IPS-20b (cell line): ENCODE results near the gene ZNF701.
"Not testable (repeated sequence)": the region's sequence is repeated elsewhere in the genome, so short reads cannot be mapped to it uniquely, and the experiment has no call there.

ENCODE experiments used
- H3K27ac ChIP-seq: one replicate; pipeline ENCODE4 v1.5.1; 2013; ENCODE audit warnings: low read length
- H3K27me3 ChIP-seq: 2 replicates; pipeline ENCODE4 v1.6.1; 2013; ENCODE audit warnings: mild to moderate bottlenecking, low read length, inconsistent platforms; ENCODE audit not compliant: insufficient read depth
- H3K36me3 ChIP-seq: 2 replicates; pipeline ENCODE4 v1.6.1; 2013; ENCODE audit warnings: low read depth, mild to moderate bottlenecking, inconsistent platforms, low read length, moderate library complexity; ENCODE audit not compliant: insufficient read depth
- H3K4me1 ChIP-seq: 2 replicates; pipeline ENCODE4 v1.6.1; 2013; ENCODE audit warnings: mild to moderate bottlenecking, control low read depth, inconsistent platforms, low read length, moderate library complexity; ENCODE audit not compliant: insufficient read depth
- H3K4me3 ChIP-seq: 2 replicates; pipeline ENCODE4 v1.5.1; 2013; ENCODE audit warnings: mild to moderate bottlenecking, low read length, inconsistent platforms
- H3K9ac ChIP-seq: 2 replicates; pipeline ENCODE4 v1.6.1; 2013; ENCODE audit warnings: low read depth, mild to moderate bottlenecking, inconsistent platforms, low read length, moderate library complexity
- H3K9me3 ChIP-seq: 2 replicates; pipeline ENCODE4 v1.6.1; 2013; ENCODE audit warnings: mild to moderate bottlenecking, low read depth, low read length, inconsistent platforms; ENCODE audit not compliant: insufficient read depth

Gene ZNF701

DNA sequence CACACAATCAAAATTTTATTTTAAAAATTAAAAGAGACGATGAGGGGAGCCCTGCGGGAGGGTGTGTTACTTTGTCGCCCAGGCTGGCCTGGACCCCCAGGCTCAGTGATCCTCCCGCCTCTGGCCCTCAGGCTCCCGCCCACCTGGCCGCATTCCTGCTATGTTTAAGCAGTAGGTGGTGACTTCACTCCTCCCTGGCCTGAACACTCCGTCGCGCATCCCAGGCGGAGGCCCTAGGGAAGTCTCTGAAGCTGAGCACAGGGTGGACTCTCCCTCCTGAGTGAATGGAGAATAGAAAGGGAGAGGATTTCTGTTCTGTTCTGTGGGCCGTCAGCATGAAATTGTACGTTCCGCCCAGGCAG lies 468 bp upstream of the ZNF701 start:
- not testable (repeated sequence) for H3K4me1 ChIP-seq, H3K27ac ChIP-seq, H3K27me3 ChIP-seq, H3K9me3 ChIP-seq
- H3K36me3 ChIP-seq: peaks cover 23% of the 10 kb centered on the region
- H3K9ac ChIP-seq: peak overlapping the region; percentile 77; the same call in 1 of the 2 replicates
- peak overlapping the region; percentile 96 for H3K4me3 ChIP-seq

DNA sequence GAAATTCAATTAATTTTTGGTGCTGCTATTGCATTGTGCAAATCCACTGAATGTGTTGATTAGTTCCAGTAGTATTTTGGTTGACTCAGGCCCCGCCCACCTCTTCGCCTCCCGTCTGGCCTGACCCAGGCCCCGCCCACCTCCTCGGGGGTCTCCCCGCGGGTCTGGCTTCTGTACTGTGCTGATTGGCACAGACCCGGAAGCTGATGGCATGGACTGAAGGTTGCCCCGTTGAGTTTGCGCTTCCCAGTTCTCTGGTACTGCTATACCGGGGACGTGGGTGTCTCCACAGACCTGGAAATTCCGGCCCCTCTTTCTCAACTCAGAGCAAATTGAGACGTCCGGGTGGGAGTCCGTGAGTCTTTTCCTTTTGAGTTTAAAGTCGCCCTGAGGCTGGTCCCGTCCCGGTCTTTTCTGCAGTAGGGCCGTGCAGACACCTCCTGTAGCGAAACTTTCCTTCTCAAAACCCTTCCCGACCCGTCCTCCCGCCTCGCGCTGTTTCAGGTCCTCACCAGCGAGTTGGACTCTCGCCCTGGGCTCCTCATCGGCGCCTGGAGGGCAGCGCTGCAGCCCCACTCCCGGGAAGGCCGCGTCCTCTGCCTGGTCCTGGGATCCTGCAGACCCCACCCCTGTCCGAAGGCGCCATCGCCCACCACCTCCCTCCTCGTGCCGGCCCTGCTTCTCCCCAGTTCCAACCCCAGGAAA lies 14.8 kb downstream of the ZNF701 start:
- no peak overlapping the region for H3K4me3 ChIP-seq
- H3K9ac ChIP-seq: no peak overlapping the region
- H3K9me3 ChIP-seq: no peaks in the 10 kb centered on the region
- H3K4me1 ChIP-seq: no peaks in the 10 kb centered on the region
- H3K36me3 ChIP-seq: peaks cover 47% of the 10 kb centered on the region
- H3K27ac ChIP-seq: no peak overlapping the region
- no peaks in the 10 kb centered on the region for H3K27me3 ChIP-seq

DNA sequence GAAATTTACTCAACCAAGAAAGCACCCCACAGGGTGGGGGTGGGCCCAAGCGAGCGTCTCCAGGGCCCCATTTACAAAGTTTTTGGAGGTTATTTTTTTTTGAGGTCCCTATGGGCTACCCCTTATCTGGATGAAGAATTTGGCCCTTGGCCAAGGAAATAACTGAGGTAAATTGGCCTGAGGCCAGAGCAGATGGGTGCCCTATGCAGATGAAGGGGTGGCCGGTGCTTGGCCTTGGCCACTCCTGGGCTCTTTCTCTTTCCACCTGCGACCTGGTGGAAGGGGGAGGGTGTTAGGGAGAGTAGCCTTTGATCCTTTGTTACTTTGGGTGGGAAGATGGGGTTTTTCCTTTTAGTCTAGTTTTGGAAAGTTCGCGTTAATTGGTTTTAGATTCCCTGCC lies 15.5 kb downstream of the ZNF701 start:
- Histone ChIP-seq H3K9ac (no peak overlapping the region), H3K4me3 (no peak overlapping the region), H3K9me3 (no peaks in the 10 kb centered on the region), H3K36me3 (peaks cover 40% of the 10 kb centered on the region), H3K27me3 (no peaks in the 10 kb centered on the region), H3K27ac (no peak overlapping the region), H3K4me1 (no peaks in the 10 kb centered on the region)

DNA sequence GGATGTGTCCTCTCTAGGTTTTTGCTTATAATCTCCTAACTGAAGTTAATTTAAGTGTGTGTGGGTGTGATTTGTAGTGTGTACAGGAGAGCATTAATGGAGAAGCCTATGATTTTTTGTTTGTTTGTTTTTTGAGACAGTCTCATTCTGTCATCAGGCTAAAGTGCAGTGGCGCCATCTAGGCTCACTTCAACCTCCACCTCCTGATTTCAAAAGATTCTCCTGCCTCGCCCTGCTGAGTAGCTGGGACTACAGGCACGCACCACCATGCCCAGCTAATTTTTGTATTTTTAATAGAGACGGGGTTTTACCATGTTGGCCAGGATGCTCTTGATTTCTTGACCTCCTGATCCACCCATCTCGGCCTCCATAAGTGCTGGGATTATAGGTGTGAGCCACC lies 20.6 kb downstream of the ZNF701 start:
- H3K9ac ChIP-seq: no peak overlapping the region
- H3K9me3 ChIP-seq: peaks cover 2% of the 10 kb centered on the region; the same call in 1 of the 2 replicates
- H3K27me3 ChIP-seq: no peaks in the 10 kb centered on the region
- H3K4me1 ChIP-seq: no peaks in the 10 kb centered on the region
- no peak overlapping the region for H3K4me3 ChIP-seq
- peaks cover 16% of the 10 kb centered on the region for H3K36me3 ChIP-seq
- no peak overlapping the region for H3K27ac ChIP-seq

DNA sequence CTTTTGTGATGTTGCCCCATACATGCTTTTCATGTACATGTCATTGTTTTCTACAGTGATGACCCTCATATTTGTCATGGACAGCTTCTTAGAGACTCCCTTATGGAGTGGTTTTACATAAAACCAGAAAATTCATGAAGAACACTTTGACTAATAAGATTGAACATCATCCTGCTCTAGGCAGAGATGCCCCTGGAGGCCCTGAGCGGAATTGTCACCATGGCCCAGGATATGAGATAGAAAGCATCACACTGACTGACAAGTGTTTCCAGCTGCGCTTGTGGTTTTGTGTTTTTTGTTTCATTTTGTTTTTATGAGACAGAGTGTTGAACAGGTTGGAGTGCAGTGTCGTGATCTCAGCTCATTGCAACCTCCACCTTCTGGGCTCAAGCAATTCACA lies 22.2 kb downstream of the ZNF701 start:
- no peak overlapping the region for H3K4me3 ChIP-seq
- no peaks in the 10 kb centered on the region for H3K27me3 ChIP-seq
- H3K4me1 ChIP-seq: no peaks in the 10 kb centered on the region
- H3K36me3 ChIP-seq: peaks cover 31% of the 10 kb centered on the region
- peaks cover 16% of the 10 kb centered on the region; the same call in 1 of the 2 replicates for H3K9me3 ChIP-seq
- no peak overlapping the region for H3K27ac ChIP-seq
- H3K9ac ChIP-seq: no peak overlapping the region

DNA sequence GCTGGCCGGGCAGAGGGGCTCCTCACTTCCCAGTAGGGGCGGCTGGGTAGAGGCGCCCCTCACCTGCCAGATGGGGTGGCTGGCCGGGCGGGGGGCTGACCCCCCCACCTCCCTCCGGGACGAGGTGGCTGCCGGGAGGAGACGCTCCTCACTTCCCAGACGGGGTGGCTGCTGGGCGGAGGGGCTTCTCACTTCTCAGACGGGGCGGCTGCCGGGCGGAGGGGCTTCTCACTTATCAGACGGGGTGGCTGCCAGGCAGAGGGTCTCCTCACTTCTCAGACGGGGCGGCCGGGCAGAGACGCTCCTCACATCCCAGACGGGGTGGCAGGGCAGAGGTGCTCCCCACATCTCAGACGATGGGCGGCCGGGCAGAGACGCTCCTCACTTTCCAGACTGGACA lies 23.4 kb downstream of the ZNF701 start:
- H3K27ac ChIP-seq, H3K4me3 ChIP-seq, H3K4me1 ChIP-seq, H3K27me3 ChIP-seq, H3K9ac ChIP-seq: not testable (repeated sequence)
- H3K36me3 ChIP-seq: peaks cover 31% of the 10 kb centered on the region
- H3K9me3 ChIP-seq: peaks cover 16% of the 10 kb centered on the region; the same call in 1 of the 2 replicates

DNA sequence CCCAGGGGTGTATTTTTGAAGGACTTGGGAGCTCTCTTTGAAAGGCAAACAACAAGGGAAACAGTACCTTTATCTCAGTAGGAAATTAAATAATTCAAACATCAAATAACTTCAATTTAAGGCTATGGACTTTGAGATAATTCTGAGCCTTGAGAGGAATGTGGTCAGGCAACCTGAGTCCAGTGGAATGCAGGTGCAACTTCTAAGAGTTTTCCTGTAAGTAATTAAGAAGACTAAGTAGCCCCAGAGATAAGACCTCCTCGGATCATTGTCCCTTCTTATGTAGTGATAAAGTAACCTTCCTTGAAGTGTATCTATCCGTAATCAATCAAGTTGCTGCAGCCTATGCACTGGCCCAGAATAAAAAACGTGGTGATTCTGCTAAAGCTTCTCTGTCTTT lies 29.2 kb downstream of the ZNF701 start:
- peaks cover 19% of the 10 kb centered on the region for H3K36me3 ChIP-seq
- H3K4me3 ChIP-seq: no peak overlapping the region
- no peak overlapping the region for H3K9ac ChIP-seq
- H3K9me3 ChIP-seq: peaks cover 16% of the 10 kb centered on the region; the same call in 1 of the 2 replicates
- H3K27ac ChIP-seq: no peak overlapping the region
- peaks cover 4% of the 10 kb centered on the region; the same call in 1 of the 2 replicates for H3K4me1 ChIP-seq
- H3K27me3 ChIP-seq: peaks cover 16% of the 10 kb centered on the region; the same call in 1 of the 2 replicates

DNA sequence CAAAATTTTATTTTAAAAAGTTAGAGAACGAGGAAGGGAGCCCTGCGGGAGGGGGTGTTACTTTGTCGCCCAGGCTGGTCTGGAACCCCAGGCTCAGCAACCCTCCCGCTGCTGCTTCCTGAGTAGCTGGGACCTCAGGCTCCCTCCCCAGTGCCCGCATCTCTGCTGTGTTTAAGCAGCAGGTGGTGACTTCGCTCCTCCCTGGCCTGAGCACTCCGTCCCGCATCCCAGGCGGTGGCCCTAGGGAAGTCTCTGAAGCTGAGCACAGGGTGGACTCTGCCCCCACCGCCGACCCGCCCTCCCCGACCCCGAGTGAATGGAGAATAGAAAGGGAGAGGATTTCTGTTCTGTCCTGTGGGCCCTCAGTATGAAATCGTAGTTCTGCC lies 30.5 kb downstream of the ZNF701 start:
- Histone ChIP-seq H3K36me3 (peaks cover 15% of the 10 kb centered on the region), H3K27ac (no peak overlapping the region), H3K9me3 (peaks cover 14% of the 10 kb centered on the region; the same call in 1 of the 2 replicates)

DNA sequence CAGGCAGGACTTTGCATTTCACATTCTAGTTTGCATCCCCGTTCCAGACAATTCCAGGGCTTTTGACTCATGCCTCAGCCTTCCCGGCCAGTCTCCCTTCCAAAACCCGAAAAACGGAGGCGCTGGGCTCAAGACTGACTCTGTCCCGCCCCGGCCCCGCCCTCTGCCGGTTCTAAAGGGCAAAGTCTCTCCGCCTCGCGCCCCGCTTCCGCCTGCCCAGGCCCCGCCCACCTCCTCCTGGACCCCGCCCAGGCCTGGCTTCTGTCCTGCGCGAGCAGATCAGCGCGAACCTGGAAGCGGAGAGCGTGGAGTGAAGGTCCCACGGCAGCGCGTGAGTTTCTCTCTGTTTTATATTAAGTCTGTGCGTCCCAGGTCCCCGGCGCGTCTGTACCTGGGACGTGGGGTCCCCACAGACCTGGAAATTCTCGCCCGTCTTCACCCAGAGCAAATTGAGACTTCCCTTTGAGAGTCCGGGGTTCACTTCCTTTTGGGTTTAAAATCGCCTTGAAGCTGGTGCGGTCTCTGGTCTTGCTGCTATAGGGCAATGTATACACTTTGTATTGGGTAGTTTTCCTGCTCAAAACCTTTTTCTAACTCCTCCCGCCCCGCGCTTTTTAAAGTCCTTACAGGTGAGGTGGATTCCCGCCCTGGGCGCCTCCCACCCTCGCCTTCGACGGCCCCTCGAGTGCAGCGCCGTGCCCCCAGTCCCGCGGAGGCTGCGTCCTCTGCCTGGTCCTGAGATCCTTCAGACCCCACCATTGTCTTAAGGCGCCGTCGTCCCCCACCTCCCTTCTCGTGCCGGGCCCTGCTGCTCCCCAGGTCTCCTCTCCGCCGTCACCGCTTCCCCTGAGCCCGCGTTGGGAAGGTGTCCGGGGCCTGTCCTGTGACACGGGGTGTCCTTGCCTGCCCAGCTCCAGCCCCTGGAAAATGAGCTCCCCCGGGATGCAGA lies 31.2 kb downstream of the ZNF701 start:
- Histone ChIP-seq H3K27ac (no peak overlapping the region), H3K27me3 (peaks cover 16% of the 10 kb centered on the region; the same call in 1 of the 2 replicates), H3K4me3 (peak overlapping the region; percentile 95), H3K9ac (peak overlapping the region; percentile 78), H3K9me3 (peaks cover 9% of the 10 kb centered on the region; the same call in 1 of the 2 replicates), H3K4me1 (peaks cover 4% of the 10 kb centered on the region; the same call in 1 of the 2 replicates), H3K36me3 (peaks cover 9% of the 10 kb centered on the region)

More for the DNA sequence above, 30.5 kb downstream of the ZNF701 start:
- peak overlapping the region; percentile 95 for H3K4me3 ChIP-seq
- peaks cover 4% of the 10 kb centered on the region; the same call in 1 of the 2 replicates for H3K4me1 ChIP-seq
- peak overlapping the region; percentile 31; the same call in 1 of the 2 replicates for H3K9ac ChIP-seq
- peaks cover 16% of the 10 kb centered on the region; the same call in 1 of the 2 replicates for H3K27me3 ChIP-seq

DNA sequence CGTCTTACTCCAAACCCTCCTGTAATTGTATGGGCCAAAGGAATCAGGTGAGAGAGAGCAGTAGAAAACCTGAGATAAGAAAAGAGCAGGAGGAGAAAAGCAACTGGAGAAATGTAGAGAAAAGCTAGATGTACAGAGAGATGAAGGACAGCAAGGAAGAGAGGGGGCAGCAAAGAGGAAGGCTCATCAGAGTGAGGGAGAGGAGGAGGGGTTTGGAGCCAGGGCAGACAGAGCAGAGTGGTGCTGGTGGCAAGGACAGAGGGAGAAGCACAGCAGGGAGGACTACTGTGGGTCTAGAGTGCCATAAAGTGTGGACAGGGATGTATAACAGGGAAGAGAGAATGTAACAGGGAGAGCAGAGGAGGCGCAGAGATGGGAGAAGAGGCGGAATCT lies 31.9 kb downstream of the ZNF701 start:
- not testable (repeated sequence) for H3K4me1 ChIP-seq, H3K9me3 ChIP-seq, H3K36me3 ChIP-seq, H3K27ac ChIP-seq
- Histone ChIP-seq H3K27me3 (peaks cover 16% of the 10 kb centered on the region; the same call in 1 of the 2 replicates), H3K4me3 (peak overlapping the region; percentile 95), H3K9ac (peak overlapping the region; percentile 78; the same call in 1 of the 2 replicates)

DNA sequence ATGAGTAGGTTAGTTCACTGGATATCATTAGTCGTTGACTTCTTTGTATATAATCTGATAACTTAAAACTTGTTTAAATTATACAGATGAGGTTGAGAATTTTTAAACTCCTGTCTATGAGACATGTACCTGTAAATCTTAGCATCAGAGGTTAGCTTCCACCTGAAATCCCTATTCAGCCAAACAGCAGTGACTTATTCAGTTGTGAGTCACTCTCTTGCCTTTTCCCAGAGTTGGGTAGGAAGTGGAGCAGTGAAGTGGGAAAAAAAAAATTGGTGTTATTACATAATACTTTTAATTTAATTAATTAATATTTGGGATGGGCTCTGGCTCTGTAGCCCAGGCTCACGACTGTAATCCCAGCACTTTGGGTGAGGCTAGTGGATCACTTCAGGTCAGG lies 32.9 kb downstream of the ZNF701 start:
- no peak overlapping the region for H3K9ac ChIP-seq

More for the DNA sequence above, 32.9 kb downstream of the ZNF701 start:
- Histone ChIP-seq H3K36me3 (no peaks in the 10 kb centered on the region), H3K27ac (no peak overlapping the region), H3K4me3 (no peak overlapping the region), H3K9me3 (no peaks in the 10 kb centered on the region), H3K27me3 (peaks cover 16% of the 10 kb centered on the region; the same call in 1 of the 2 replicates), H3K4me1 (peaks cover 4% of the 10 kb centered on the region; the same call in 1 of the 2 replicates)
